T1000 (cell line): Measurements from ENCODE around the gene ANXA3.
"Not testable (repeated sequence)": the region's sequence is repeated elsewhere in the genome, so short reads cannot be mapped to it uniquely, and the experiment has no call there.

ENCODE experiments used
- DNase-seq: peaks from one replicate; lab custom pipeline; 2025; ENCODE audit warnings: mixed read lengths; lab: John Stamatoyannopoulos, UW

The ANXA3 gene

GRCh38 chr4:78543424-78544125 is 8.0 kb upstream of the ANXA3 start:
- no peak for DNase-seq

GRCh38 chr4:78544678-78545077 is 6.9 kb upstream of the ANXA3 start:
- DNase-seq: no peak

- no peak for DNase-seq
Measured at GRCh38 chr4:78545275-78546246, 6.0 kb upstream of the ANXA3 start.

- not testable (repeated sequence) for DNase-seq
Measured at GRCh38 chr4:78547899-78548298, 3.7 kb upstream of the ANXA3 start.

GRCh38 chr4:78548889-78549288 is 2.7 kb upstream of the ANXA3 start:
- not testable (repeated sequence) for DNase-seq

GRCh38 chr4:78552389-78553042 is 946 bp downstream of the ANXA3 start:
- DNase-seq: no peak

- DNase-seq: no peak
Measured at GRCh38 chr4:78553043-78553396, 1.4 kb downstream of the ANXA3 start.

- DNase-seq: no peak
Measured at GRCh38 chr4:78553529-78554060, 2.0 kb downstream of the ANXA3 start.

GRCh38 chr4:78556665-78557064 is 5.1 kb downstream of the ANXA3 start:
- no peak for DNase-seq

GRCh38 chr4:78557841-78558240 is 6.3 kb downstream of the ANXA3 start:
- no peak for DNase-seq

GRCh38 chr4:78558410-78558809 is 6.8 kb downstream of the ANXA3 start:
- no peak for DNase-seq

- no peak for DNase-seq
Measured at GRCh38 chr4:78560296-78560963, 8.9 kb downstream of the ANXA3 start.

GRCh38 chr4:78561677-78562076 is 10.1 kb downstream of the ANXA3 start:
- DNase-seq: no peak

- no peak for DNase-seq
Measured at GRCh38 chr4:78562687-78563086, 11.1 kb downstream of the ANXA3 start.

- DNase-seq: no peak
Measured at GRCh38 chr4:78565971-78566372, 14.4 kb downstream of the ANXA3 start.

- DNase-seq: no peak
Measured at GRCh38 chr4:78566834-78567499, 15.4 kb downstream of the ANXA3 start.

- no peak for DNase-seq
Measured at GRCh38 chr4:78567500-78568060, 16.0 kb downstream of the ANXA3 start.

GRCh38 chr4:78568640-78569305 is 17.2 kb downstream of the ANXA3 start:
- DNase-seq: no peak

- DNase-seq: no peak
Measured at GRCh38 chr4:78569306-78569821, 17.8 kb downstream of the ANXA3 start.

- no peak for DNase-seq
Measured at GRCh38 chr4:78570117-78570516, 18.5 kb downstream of the ANXA3 start.
